H9 (cell line): ENCODE measurements around the gene RASL12. TPM values are rescaled to one million over a fixed set of nuclear protein-coding genes. Genes with fewer than 3 reads are reported as not detected.

Experiments used
- DNase-seq: peaks from one replicate; pipeline ENCODE4 v3.0.0-alpha.2; 2017
- H2AFZ ChIP-seq: one replicate; pipeline ENCODE4 v1.6.1; 2013; ENCODE audit warnings: mild to moderate bottlenecking, low read length, control low read depth, moderate library complexity
- H2AK5ac ChIP-seq: 2 replicates; pipeline ENCODE4 v1.6.1; 2013; ENCODE audit warnings: low read length, control low read depth, mixed read lengths; ENCODE audit not compliant: insufficient read length
- H2BK120ac ChIP-seq: one replicate; pipeline ENCODE4 v1.6.1; 2013; ENCODE audit warnings: low read depth, mild to moderate bottlenecking, low read length, control low read depth, inconsistent platforms; ENCODE audit not compliant: poor library complexity, severe bottlenecking
- H2BK12ac ChIP-seq: 2 replicates; pipeline ENCODE4 v1.6.1; 2013; ENCODE audit warnings: low read length, control low read depth, mixed read lengths, low read depth; ENCODE audit not compliant: insufficient read length
- H2BK15ac ChIP-seq: 2 replicates; pipeline ENCODE4 v1.6.1; 2013; ENCODE audit warnings: low read depth, low read length, control low read depth
- H2BK20ac ChIP-seq: one replicate; pipeline ENCODE4 v1.6.1; 2013; ENCODE audit warnings: low read depth, mild to moderate bottlenecking, low read length, control low read depth, inconsistent platforms; ENCODE audit not compliant: poor library complexity, severe bottlenecking
- H2BK5ac ChIP-seq: 2 replicates; pipeline ENCODE4 v1.6.1; 2013; ENCODE audit warnings: low read length, control low read depth, mixed read lengths; ENCODE audit not compliant: insufficient read length
- H3K14ac ChIP-seq: 2 replicates; pipeline ENCODE4 v1.6.1; 2013; ENCODE audit warnings: low read length, control low read depth; ENCODE audit not compliant: insufficient read depth
- H3K18ac ChIP-seq: 2 replicates; pipeline ENCODE4 v1.6.1; 2013; ENCODE audit warnings: low read depth, mild to moderate bottlenecking, mixed read lengths, low read length, control low read depth; ENCODE audit not compliant: insufficient read length
- H3K23ac ChIP-seq: 2 replicates; pipeline ENCODE4 v1.6.1; 2013; ENCODE audit warnings: low read length, control low read depth, mixed read lengths, low read depth; ENCODE audit not compliant: insufficient read length
- H3K23me2 ChIP-seq: 2 replicates; pipeline ENCODE4 v1.6.1; 2013; ENCODE audit warnings: low read depth, mild to moderate bottlenecking, mixed read lengths, low read length, control low read depth; ENCODE audit not compliant: insufficient read length, poor library complexity, severe bottlenecking
- H3K27ac ChIP-seq: 2 replicates; pipeline ENCODE4 v1.5.1; 2013; ENCODE audit warnings: low read length, control low read depth, mixed read lengths, low read depth; ENCODE audit not compliant: insufficient read length
- H3K27me3 ChIP-seq: 2 replicates; pipeline ENCODE4 v1.6.1; 2013; ENCODE audit warnings: low read length, control low read depth, inconsistent platforms; ENCODE audit not compliant: insufficient read depth
- H3K4ac ChIP-seq: 2 replicates; pipeline ENCODE4 v1.6.1; 2013; ENCODE audit warnings: low read depth, mild to moderate bottlenecking, control low read depth, inconsistent platforms, low read length, moderate library complexity
- H3K4me1 ChIP-seq: 2 replicates; pipeline ENCODE4 v1.6.1; 2013; ENCODE audit warnings: low read length, control low read depth, inconsistent platforms; ENCODE audit not compliant: insufficient read depth
- H3K4me2 ChIP-seq: 2 replicates; pipeline ENCODE4 v1.6.1; 2013; ENCODE audit warnings: low read length, control low read depth, mixed read lengths; ENCODE audit not compliant: insufficient read length, insufficient read depth
- H3K56ac ChIP-seq: 2 replicates; pipeline ENCODE4 v1.6.1; 2013; ENCODE audit warnings: low read depth, mild to moderate bottlenecking, mixed read lengths, low read length, control low read depth; ENCODE audit not compliant: insufficient read length
- H3K79me1 ChIP-seq: 2 replicates; pipeline ENCODE4 v1.6.1; 2013; ENCODE audit warnings: low read depth, mild to moderate bottlenecking, moderate library complexity, low read length, control low read depth, inconsistent platforms; ENCODE audit not compliant: insufficient read depth, poor library complexity, severe bottlenecking
- H3K79me2 ChIP-seq: 2 replicates; pipeline ENCODE4 v1.6.1; 2013; ENCODE audit warnings: low read length, control low read depth, inconsistent platforms; ENCODE audit not compliant: insufficient read depth
- H3K9ac ChIP-seq: 2 replicates; pipeline ENCODE4 v1.6.1; 2013; ENCODE audit warnings: low read length, control low read depth, mixed read lengths; ENCODE audit not compliant: insufficient read length; ENCODE audit errors: extremely low read depth
- H3K9me3 ChIP-seq: one replicate; pipeline ENCODE4 v1.6.1; 2013; ENCODE audit warnings: low read depth, low read length, inconsistent platforms; ENCODE audit not compliant: control insufficient read depth
- H3T11ph ChIP-seq: one replicate; pipeline ENCODE4 v1.6.1; 2013; ENCODE audit warnings: mild to moderate bottlenecking, low read length, control low read depth, inconsistent platforms
- H4K20me1 ChIP-seq: one replicate; pipeline ENCODE4 v1.6.1; 2013; ENCODE audit not compliant: control insufficient read depth, insufficient read length, insufficient read depth
- H4K5ac ChIP-seq: 2 replicates; pipeline ENCODE4 v1.6.1; 2013; ENCODE audit warnings: low read depth, mild to moderate bottlenecking, mixed read lengths, low read length, control low read depth; ENCODE audit not compliant: insufficient read length
- H4K8ac ChIP-seq: replicated peaks from 2 replicates; pipeline ENCODE4 v1.6.1; 2013; ENCODE audit warnings: low read length, control low read depth, mixed read lengths, low read depth; ENCODE audit not compliant: insufficient read length
- H4K91ac ChIP-seq: 2 replicates; pipeline ENCODE4 v1.6.1; 2013; ENCODE audit warnings: low read depth, mild to moderate bottlenecking, moderate library complexity, mixed read lengths, low read length, control low read depth; ENCODE audit not compliant: insufficient read length
- H3K27ac Mint-ChIP-seq, 3 experiments: 2 replicates in 2 of 3; 3 replicates in 1 of 3; pipeline ENCODE4 v1.8.0; 2020 to 2021; ENCODE audit warnings: mixed read lengths in 3 of 3, mild to moderate bottlenecking in 1 of 3, moderate library complexity in 1 of 3
- H3K27me3 Mint-ChIP-seq: 2 replicates; pipeline ENCODE4 v1.8.0; 2021; ENCODE audit warnings: low read depth, mild to moderate bottlenecking, moderate library complexity, mixed read lengths
- H3K36me3 Mint-ChIP-seq, 3 experiments: 2 replicates in 2 of 3; 3 replicates in 1 of 3; pipeline ENCODE4 v1.8.0; 2020 to 2021; ENCODE audit warnings: low read depth in 3 of 3, mixed read lengths in 3 of 3; ENCODE audit not compliant: insufficient read depth in 1 of 3
- H3K4me1 Mint-ChIP-seq, 2 experiments: 2 replicates each; pipeline ENCODE4 v1.8.0; 2020; ENCODE audit warnings: mixed read lengths in 2 of 2
- H3K4me3 Mint-ChIP-seq, 2 experiments: 2 replicates in 1 of 2; 3 replicates in 1 of 2; pipeline ENCODE4 v1.8.0; 2020 to 2021; ENCODE audit warnings: mild to moderate bottlenecking in 2 of 2, mixed read lengths in 2 of 2, moderate library complexity in 1 of 2
- H3K9me3 Mint-ChIP-seq, 2 experiments: 2 replicates in 1 of 2; 3 replicates in 1 of 2; pipeline ENCODE4 v1.8.0; 2020; ENCODE audit warnings: mild to moderate bottlenecking in 2 of 2, mixed read lengths in 2 of 2, moderate library complexity in 1 of 2
- CTCF ChIP-seq: fragments of 200-600 bp; sonication (generic); conservative IDR thresholded peaks from 3 replicates; pipeline ENCODE4 v1.8.0; 2021; ENCODE audit warnings: antibody characterized with exemption, mild to moderate bottlenecking
- WGBS: extraction: QIAGEN DNeasy Blood & Tissue Kit; methylation state at CpG from one replicate; pipeline ENCODE4 v1.1.7; 2013; ENCODE audit warnings: missing lambda C conversion rate, low lambda C conversion rate, mixed read lengths; ENCODE audit not compliant: insufficient read length; ENCODE audit errors: extremely low coverage; 5-methylcytosine and 5-hydroxymethylcytosine counted together
- total RNA-seq: library from RNA; stranded (reverse); gene quantifications from 2 replicates; pipeline ENCODE4 v1.2.1, GENCODE V29; 2021

The RASL12 gene
- total RNA-seq, 1 experiment from 2014 or later = 7.5 TPM

DNA sequence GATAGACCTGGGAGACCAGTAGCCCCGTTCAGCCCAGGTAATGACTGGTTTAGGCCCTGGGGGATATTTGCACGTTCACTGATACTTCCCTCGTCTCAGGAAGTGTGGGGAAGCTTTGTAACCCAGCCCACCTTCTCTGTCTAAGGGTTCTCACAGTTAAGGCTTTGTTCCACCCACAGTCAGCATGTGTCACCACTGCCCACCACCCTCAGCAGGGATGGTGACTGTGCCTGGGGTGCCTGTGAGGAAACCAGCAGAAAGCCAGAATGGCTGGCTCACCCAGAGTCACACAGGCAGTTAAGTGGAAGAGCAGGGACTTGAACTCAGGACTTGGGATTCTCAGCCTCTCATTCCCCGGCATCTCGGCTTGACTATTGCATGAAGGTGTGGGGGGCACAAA lies 14.0 kb upstream of the RASL12 start:
- no peaks in the 10 kb centered on the region for H3K27me3 ChIP-seq
- no peak overlapping the region for H2AFZ ChIP-seq

More for the DNA sequence above, 14.0 kb upstream of the RASL12 start:
- H2AK5ac ChIP-seq = no peak overlapping the region
- no peaks in the 10 kb centered on the region for H3K23me2 ChIP-seq
- H3K4ac ChIP-seq = no peak overlapping the region
- no peak overlapping the region for H3K14ac ChIP-seq
- no peak for DNase-seq
- TF ChIP-seq CTCF = no peak
- no peak overlapping the region for H2BK20ac ChIP-seq
- Mint-ChIP-seq H3K27ac (no peak overlapping the region; a peak in 1 of 7 replicates), H3K9me3 (no peaks in the 10 kb centered on the region; a peak in 2 of 5 replicates), H3K36me3 (no peaks in the 10 kb centered on the region), H3K27me3 (peaks cover 36% of the 10 kb centered on the region), H3K4me1 (peaks cover 46 to 54% of the 10 kb centered on the region in 2 experiments), H3K4me3 (no peak overlapping the region)
- no peak overlapping the region for H3K56ac ChIP-seq
- H2BK12ac ChIP-seq = no peak overlapping the region
- no peak overlapping the region for H3K4me2 ChIP-seq
- no peaks in the 10 kb centered on the region for H3K9me3 ChIP-seq
- no peak overlapping the region for H3K27ac ChIP-seq
- peaks cover 16% of the 10 kb centered on the region; the same call in 1 of the 2 replicates for H3K4me1 ChIP-seq
- H3K79me2 ChIP-seq = no peaks in the 10 kb centered on the region
- no CpG with 5 or more reads among the region's 5 CpGs for WGBS
- no peak overlapping the region for H3K23ac ChIP-seq
- H2BK15ac ChIP-seq = no peak overlapping the region
- no peak overlapping the region for H3K18ac ChIP-seq
- H2BK120ac ChIP-seq = no peak overlapping the region
- no peak overlapping the region for H4K91ac ChIP-seq
- no peak overlapping the region for H3K9ac ChIP-seq
- no peak overlapping the region for H4K5ac ChIP-seq
- H4K20me1 ChIP-seq = no peaks in the 10 kb centered on the region
- no peak overlapping the region for H3T11ph ChIP-seq
- H4K8ac ChIP-seq = no peak overlapping the region
- no peaks in the 10 kb centered on the region for H3K79me1 ChIP-seq
- H2BK5ac ChIP-seq = no peak overlapping the region
